ENCODE results near the gene KAZN. TPM values are rescaled to one million over a fixed set of nuclear protein-coding genes. Genes with fewer than 3 reads are reported as not detected.

The KAZN gene
- polyA plus RNA-seq, 4 donors: 3.0 to 39.5 (median 4.4) TPM

GRCh38 chr1:14913482-14914177 lies 315.1 kb downstream of the KAZN start:
- no peaks in the 10 kb centered on the region for H3K36me3 ChIP-seq (ENCODE audit: control insufficient read depth in 3 of 3, insufficient read depth in 2 of 3, low read depth in 1 of 3, low read length in 3 of 3)
- DNase-seq (peak in 1 of 2 donors; percentile 64), FAIRE-seq (no peak)
- H3K4me1 ChIP-seq (ENCODE audit: control insufficient read depth in 3 of 3, insufficient read depth in 2 of 3, low read depth in 1 of 3, low read length in 2 of 3): peaks cover 0 to 28% (median 0%) of the 10 kb centered on the region in 3 donors
- no peaks in the 10 kb centered on the region for H3K27me3 ChIP-seq (ENCODE audit: control insufficient read depth in 3 of 3, insufficient read depth in 3 of 3, low read length in 3 of 3)
- WGBS, 3 donors: 76 to 81% (median 76%) methylated on average over 14 of the region's 14 CpGs
- H3K27ac ChIP-seq (ENCODE audit: low read depth in 1 of 3, low read length in 2 of 3): no peak overlapping the region
- no peak overlapping the region for H3K4me3 ChIP-seq (ENCODE audit: low read depth in 1 of 3, low read length in 3 of 3)
- H3K9me3 ChIP-seq (ENCODE audit: control insufficient read depth in 2 of 2, insufficient read depth in 1 of 2, low read depth in 1 of 2, low read length in 1 of 2): no peaks in the 10 kb centered on the region

- FAIRE-seq (no peak), DNase-seq (no peak)
- Histone ChIP-seq H3K27ac (ENCODE audit: low read depth in 1 of 3, low read length in 2 of 3) (no peak overlapping the region), H3K4me1 (ENCODE audit: control insufficient read depth in 3 of 3, insufficient read depth in 2 of 3, low read depth in 1 of 3, low read length in 2 of 3) (peaks cover 0 to 28% (median 0%) of the 10 kb centered on the region in 3 donors), H3K4me3 (ENCODE audit: low read depth in 1 of 3, low read length in 3 of 3) (no peak overlapping the region), H3K36me3 (ENCODE audit: control insufficient read depth in 3 of 3, insufficient read depth in 2 of 3, low read depth in 1 of 3, low read length in 3 of 3) (no peaks in the 10 kb centered on the region), H3K9me3 (ENCODE audit: control insufficient read depth in 2 of 2, insufficient read depth in 1 of 2, low read depth in 1 of 2, low read length in 1 of 2) (no peaks in the 10 kb centered on the region), H3K27me3 (ENCODE audit: control insufficient read depth in 3 of 3, insufficient read depth in 3 of 3, low read length in 3 of 3) (no peaks in the 10 kb centered on the region)
- 82 to 86% (median 86%) methylated on average over 10 to 11 of the region's 11 CpGs for WGBS, 3 donors
Measured at GRCh38 chr1:14914351-14914988, 316.0 kb downstream of the KAZN start.

- 43 to 47% (median 44%) methylated on average over 9 of the region's 9 CpGs for WGBS, 3 donors
- DNase-seq: peak; percentile 37 to 74
- Histone ChIP-seq H3K27ac (ENCODE audit: low read depth in 1 of 3, low read length in 2 of 3) (no peak overlapping the region), H3K4me1 (ENCODE audit: control insufficient read depth in 3 of 3, insufficient read depth in 2 of 3, low read depth in 1 of 3, low read length in 2 of 3) (peaks cover 0 to 28% (median 0%) of the 10 kb centered on the region in 3 donors), H3K9me3 (ENCODE audit: control insufficient read depth in 2 of 2, insufficient read depth in 1 of 2, low read depth in 1 of 2, low read length in 1 of 2) (no peaks in the 10 kb centered on the region), H3K4me3 (ENCODE audit: low read depth in 1 of 3, low read length in 3 of 3) (no peak overlapping the region), H3K36me3 (ENCODE audit: control insufficient read depth in 3 of 3, insufficient read depth in 2 of 3, low read depth in 1 of 3, low read length in 3 of 3) (no peaks in the 10 kb centered on the region), H3K27me3 (ENCODE audit: control insufficient read depth in 3 of 3, insufficient read depth in 3 of 3, low read length in 3 of 3) (no peaks in the 10 kb centered on the region)
- no peak for FAIRE-seq
Measured at GRCh38 chr1:14915356-14916054, 317.0 kb downstream of the KAZN start.

- peaks cover 0 to 2% (median 0%) of the 10 kb centered on the region in 3 donors for H3K27me3 ChIP-seq (ENCODE audit: control insufficient read depth in 3 of 3, insufficient read depth in 3 of 3, low read length in 3 of 3)
- peaks cover 0 to 4% (median 0%) of the 10 kb centered on the region in 3 donors for H3K4me1 ChIP-seq (ENCODE audit: control insufficient read depth in 3 of 3, insufficient read depth in 2 of 3, low read depth in 1 of 3, low read length in 2 of 3)
- FAIRE-seq (no peak), DNase-seq (no peak)
- WGBS, 3 donors: 91 to 97% (median 95%) methylated on average over 10 of the region's 10 CpGs
- H3K27ac ChIP-seq (ENCODE audit: low read depth in 1 of 3, low read length in 2 of 3): no peak overlapping the region
- H3K4me3 ChIP-seq (ENCODE audit: low read depth in 1 of 3, low read length in 3 of 3): no peak overlapping the region
- no peaks in the 10 kb centered on the region for H3K9me3 ChIP-seq (ENCODE audit: control insufficient read depth in 2 of 2, insufficient read depth in 1 of 2, low read depth in 1 of 2, low read length in 1 of 2)
- H3K36me3 ChIP-seq (ENCODE audit: control insufficient read depth in 3 of 3, insufficient read depth in 2 of 3, low read depth in 1 of 3, low read length in 3 of 3): no peaks in the 10 kb centered on the region
Measured at GRCh38 chr1:14919289-14919688, 320.8 kb downstream of the KAZN start.

- no peaks in the 10 kb centered on the region for H3K9me3 ChIP-seq (ENCODE audit: control insufficient read depth in 2 of 2, insufficient read depth in 1 of 2, low read depth in 1 of 2, low read length in 1 of 2)
- peaks cover 0 to 3% (median 0%) of the 10 kb centered on the region in 3 donors for H3K4me1 ChIP-seq (ENCODE audit: control insufficient read depth in 3 of 3, insufficient read depth in 2 of 3, low read depth in 1 of 3, low read length in 2 of 3)
- FAIRE-seq (no peak), DNase-seq (peak in 1 of 2 donors; percentile 52)
- no peak overlapping the region for H3K27ac ChIP-seq (ENCODE audit: low read depth in 1 of 3, low read length in 2 of 3)
- 63 to 69% (median 66%) methylated on average over 5 of the region's 5 CpGs for WGBS, 3 donors
- H3K36me3 ChIP-seq (ENCODE audit: control insufficient read depth in 3 of 3, insufficient read depth in 2 of 3, low read depth in 1 of 3, low read length in 3 of 3): no peaks in the 10 kb centered on the region
- no peak overlapping the region for H3K4me3 ChIP-seq (ENCODE audit: low read depth in 1 of 3, low read length in 3 of 3)
- peaks cover 0 to 5% (median 0%) of the 10 kb centered on the region in 3 donors for H3K27me3 ChIP-seq (ENCODE audit: control insufficient read depth in 3 of 3, insufficient read depth in 3 of 3, low read length in 3 of 3)
Measured at GRCh38 chr1:14919751-14920150, 321.3 kb downstream of the KAZN start.

- WGBS, 3 donors: 62 to 69% (median 64%) methylated on average over 7 of the region's 7 CpGs
- peaks cover 0 to 5% (median 2%) of the 10 kb centered on the region in 3 donors for H3K27me3 ChIP-seq (ENCODE audit: control insufficient read depth in 3 of 3, insufficient read depth in 3 of 3, low read length in 3 of 3)
- FAIRE-seq (no peak), DNase-seq (no peak)
- peaks cover 0 to 16% (median 5%) of the 10 kb centered on the region in 3 donors for H3K4me1 ChIP-seq (ENCODE audit: control insufficient read depth in 3 of 3, insufficient read depth in 2 of 3, low read depth in 1 of 3, low read length in 2 of 3)
- no peaks in the 10 kb centered on the region for H3K9me3 ChIP-seq (ENCODE audit: control insufficient read depth in 2 of 2, insufficient read depth in 1 of 2, low read depth in 1 of 2, low read length in 1 of 2)
- H3K4me3 ChIP-seq (ENCODE audit: low read depth in 1 of 3, low read length in 3 of 3): no peak overlapping the region
- no peaks in the 10 kb centered on the region for H3K36me3 ChIP-seq (ENCODE audit: control insufficient read depth in 3 of 3, insufficient read depth in 2 of 3, low read depth in 1 of 3, low read length in 3 of 3)
- H3K27ac ChIP-seq (ENCODE audit: low read depth in 1 of 3, low read length in 2 of 3): no peak overlapping the region
Measured at GRCh38 chr1:14921057-14921456, 322.6 kb downstream of the KAZN start.

- Histone ChIP-seq H3K4me1 (ENCODE audit: control insufficient read depth in 3 of 3, insufficient read depth in 2 of 3, low read depth in 1 of 3, low read length in 2 of 3) (peaks cover 0 to 16% (median 5%) of the 10 kb centered on the region in 3 donors), H3K4me3 (ENCODE audit: low read depth in 1 of 3, low read length in 3 of 3) (peak overlapping the region in 1 of 3 donors; percentile 30), H3K36me3 (ENCODE audit: control insufficient read depth in 3 of 3, insufficient read depth in 2 of 3, low read depth in 1 of 3, low read length in 3 of 3) (peaks cover 0 to 3% (median 0%) of the 10 kb centered on the region in 3 donors), H3K27me3 (ENCODE audit: control insufficient read depth in 3 of 3, insufficient read depth in 3 of 3, low read length in 3 of 3) (peaks cover 5 to 7% (median 5%) of the 10 kb centered on the region in 3 donors), H3K27ac (ENCODE audit: low read depth in 1 of 3, low read length in 2 of 3) (no peak overlapping the region), H3K9me3 (ENCODE audit: control insufficient read depth in 2 of 2, insufficient read depth in 1 of 2, low read depth in 1 of 2, low read length in 1 of 2) (no peaks in the 10 kb centered on the region)
- no peak for FAIRE-seq
- 79 to 85% (median 83%) methylated on average over 11 of the region's 11 CpGs for WGBS, 3 donors
- DNase-seq: no peak
Measured at GRCh38 chr1:14922942-14923726, 324.6 kb downstream of the KAZN start.

All from small intestine (tissue), 7 donors.